ENCODE measurements around the gene PLCL1.
A peak's percentile ranks its signal among the peaks of the same experiment; 100 is the strongest.
"Not testable (repeated sequence)": the region's sequence is repeated elsewhere in the genome, so short reads cannot be mapped to it uniquely, and the experiment has no call there.

Gene PLCL1

GRCh38 chr2:197810016-197810415, 5.6 kb downstream of the PLCL1 start:
- no peak for DNase-seq (ENCODE audit: low read depth in 3 of 3)

GRCh38 chr2:197810491-197810890, 6.1 kb downstream of the PLCL1 start:
- DNase-seq (ENCODE audit: low read depth in 3 of 3) = no peak

- DNase-seq (ENCODE audit: low read depth in 3 of 3) = peak in 1 of 3 donors; percentile 6
Measured at GRCh38 chr2:197813093-197813787, 8.8 kb downstream of the PLCL1 start.

DNA sequence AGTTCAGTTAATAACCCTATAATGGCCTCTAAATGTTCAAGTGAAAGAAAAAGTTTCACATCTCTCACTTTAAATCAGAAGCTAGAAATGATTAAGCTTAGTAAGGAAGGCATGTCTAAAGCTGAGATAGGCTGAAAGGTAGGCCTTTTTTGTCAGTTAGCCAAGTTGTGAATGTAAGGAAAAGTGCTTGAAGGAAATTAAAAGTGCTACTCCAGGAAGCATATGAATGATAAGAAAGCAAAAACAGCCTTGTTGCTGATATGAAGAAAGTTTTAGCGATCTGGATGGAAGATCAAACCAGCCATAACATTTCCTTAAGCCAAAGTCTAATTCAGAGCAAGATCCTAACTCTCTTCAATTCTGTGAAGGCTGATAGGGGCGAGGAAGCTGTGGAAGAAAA, 10.1 kb downstream of the PLCL1 start:
- DNase-seq (ENCODE audit: low read depth in 3 of 3) = no peak

DNA sequence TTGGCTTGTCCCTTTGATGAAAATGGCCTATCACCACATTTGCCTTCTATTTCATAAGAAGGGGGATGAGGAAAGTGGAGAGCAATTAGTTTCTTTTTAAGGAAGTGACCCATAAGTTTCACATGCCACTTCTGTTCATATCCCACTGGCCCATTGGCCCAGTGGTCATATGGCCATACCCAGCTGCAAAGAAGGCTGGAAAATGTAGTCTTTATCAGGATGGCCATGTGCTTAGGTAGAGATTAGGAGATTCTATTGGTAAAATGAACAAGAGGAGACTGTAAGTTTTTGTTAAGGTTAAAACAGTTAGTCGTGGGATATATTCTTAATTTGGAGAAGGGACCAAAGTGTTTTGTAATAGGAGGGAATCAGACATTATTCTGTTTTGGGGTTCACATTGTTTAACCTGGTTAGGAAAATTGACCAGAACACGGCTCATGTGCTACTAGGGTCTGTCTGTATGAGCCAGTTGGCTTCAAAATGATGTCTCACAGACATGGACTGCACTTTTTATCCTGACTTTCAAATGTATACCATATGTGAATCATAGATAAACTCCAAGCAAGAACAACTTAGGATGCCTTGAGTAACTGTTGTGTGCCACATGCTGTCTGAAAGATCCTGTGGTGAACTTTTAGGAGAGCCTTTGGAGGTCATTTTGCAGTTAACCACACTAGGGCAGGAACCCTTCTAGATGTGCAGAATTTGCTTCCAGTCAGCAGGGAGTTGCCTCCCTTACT, 17.3 kb downstream of the PLCL1 start:
- DNase-seq (ENCODE audit: low read depth in 3 of 3) = no peak

DNA sequence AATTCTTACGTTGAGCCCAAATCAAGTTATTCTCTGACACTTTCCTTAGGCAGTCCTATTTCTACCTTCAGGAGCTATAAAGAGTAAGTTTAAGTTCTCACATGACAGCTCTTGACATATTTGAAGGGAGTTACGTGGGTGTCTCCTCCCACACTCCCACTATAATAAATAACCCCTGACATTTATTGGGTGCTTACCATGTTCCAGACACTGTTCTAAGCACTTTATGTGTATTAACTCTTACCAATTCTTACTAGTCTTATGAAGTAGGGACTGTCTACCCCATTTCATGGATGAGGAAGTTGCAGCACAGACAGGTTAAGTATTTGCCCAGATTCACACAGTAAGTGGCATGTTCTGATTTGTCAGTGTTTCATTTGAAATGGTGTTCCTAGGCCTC, 17.9 kb downstream of the PLCL1 start:
- DNase-seq (ENCODE audit: low read depth in 3 of 3) = no peak

- DNase-seq (ENCODE audit: low read depth in 3 of 3) = no peak
Measured at GRCh38 chr2:197827618-197828017, 23.2 kb downstream of the PLCL1 start.

DNA sequence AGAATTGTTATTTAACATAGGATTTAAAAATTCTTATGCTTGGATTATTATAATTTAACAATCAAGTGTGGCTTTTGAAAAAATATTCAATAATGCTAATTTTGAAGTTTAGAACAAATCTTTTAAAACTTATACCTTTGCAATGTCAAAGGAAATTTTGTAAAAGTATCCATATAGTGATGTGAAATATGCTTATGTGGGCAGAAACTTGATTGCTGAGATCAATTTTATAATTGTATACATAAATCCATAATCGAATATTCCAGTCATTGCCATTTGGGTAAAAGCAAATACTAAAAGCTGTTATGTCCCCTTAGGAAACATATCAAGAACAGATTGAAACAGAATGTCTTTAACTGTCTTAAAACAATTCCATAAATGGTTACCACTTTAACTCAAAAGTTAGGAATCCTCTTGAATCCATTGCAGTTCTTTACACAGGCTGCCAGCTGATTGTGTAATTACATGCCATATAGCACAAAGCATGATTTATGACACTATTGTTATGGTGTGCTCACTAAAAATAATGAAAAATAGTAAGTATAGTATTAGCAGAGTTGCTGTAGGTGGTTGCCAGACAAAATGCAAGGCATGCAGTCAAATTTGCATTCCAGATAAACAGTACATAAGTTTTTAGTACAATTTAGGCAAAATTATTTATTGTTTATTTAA, 24.2 kb downstream of the PLCL1 start:
- no peak for DNase-seq (ENCODE audit: low read depth in 3 of 3)

GRCh38 chr2:197834771-197835170, 30.4 kb downstream of the PLCL1 start:
- not testable (repeated sequence) for DNase-seq (ENCODE audit: low read depth in 3 of 3)

DNA sequence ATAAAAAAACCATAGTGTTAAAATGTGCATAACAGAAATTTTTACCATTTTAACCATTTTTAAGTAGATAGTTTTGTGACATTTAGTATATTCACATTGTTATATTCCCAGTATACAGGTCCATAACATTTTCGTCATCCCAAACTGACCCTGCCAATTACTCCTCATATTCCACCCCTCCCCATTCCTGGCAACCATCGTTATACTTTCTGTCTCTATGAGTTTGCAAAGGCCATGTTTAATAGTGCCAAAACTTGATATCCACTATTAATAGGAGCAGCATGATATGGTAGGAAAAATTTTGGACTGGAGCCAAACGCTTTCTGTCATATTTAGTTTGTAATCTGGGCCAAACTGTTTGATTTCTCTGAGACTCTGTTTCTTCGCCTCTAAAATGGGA, 30.9 kb downstream of the PLCL1 start:
- no peak for DNase-seq (ENCODE audit: low read depth in 3 of 3)

GRCh38 chr2:197838036-197838435, 33.6 kb downstream of the PLCL1 start:
- DNase-seq (ENCODE audit: low read depth in 3 of 3) = peak in 1 of 3 donors; percentile 4

- DNase-seq (ENCODE audit: low read depth in 3 of 3) = no peak
Measured at GRCh38 chr2:197838579-197838978, 34.2 kb downstream of the PLCL1 start.

- no peak for DNase-seq (ENCODE audit: low read depth in 3 of 3)
Measured at GRCh38 chr2:197839327-197839726, 34.9 kb downstream of the PLCL1 start.

- no peak for DNase-seq (ENCODE audit: low read depth in 3 of 3)
Measured at GRCh38 chr2:197839856-197840255, 35.5 kb downstream of the PLCL1 start.

- DNase-seq (ENCODE audit: low read depth in 3 of 3) = no peak
Measured at GRCh38 chr2:197846128-197846527, 41.7 kb downstream of the PLCL1 start.

- DNase-seq (ENCODE audit: low read depth in 3 of 3) = no peak
Measured at GRCh38 chr2:197846777-197847176, 42.4 kb downstream of the PLCL1 start.

GRCh38 chr2:197847651-197848401, 43.4 kb downstream of the PLCL1 start:
- DNase-seq (ENCODE audit: low read depth in 3 of 3) = no peak

- no peak for DNase-seq (ENCODE audit: low read depth in 3 of 3)
Measured at GRCh38 chr2:197848602-197849001, 44.2 kb downstream of the PLCL1 start.

DNA sequence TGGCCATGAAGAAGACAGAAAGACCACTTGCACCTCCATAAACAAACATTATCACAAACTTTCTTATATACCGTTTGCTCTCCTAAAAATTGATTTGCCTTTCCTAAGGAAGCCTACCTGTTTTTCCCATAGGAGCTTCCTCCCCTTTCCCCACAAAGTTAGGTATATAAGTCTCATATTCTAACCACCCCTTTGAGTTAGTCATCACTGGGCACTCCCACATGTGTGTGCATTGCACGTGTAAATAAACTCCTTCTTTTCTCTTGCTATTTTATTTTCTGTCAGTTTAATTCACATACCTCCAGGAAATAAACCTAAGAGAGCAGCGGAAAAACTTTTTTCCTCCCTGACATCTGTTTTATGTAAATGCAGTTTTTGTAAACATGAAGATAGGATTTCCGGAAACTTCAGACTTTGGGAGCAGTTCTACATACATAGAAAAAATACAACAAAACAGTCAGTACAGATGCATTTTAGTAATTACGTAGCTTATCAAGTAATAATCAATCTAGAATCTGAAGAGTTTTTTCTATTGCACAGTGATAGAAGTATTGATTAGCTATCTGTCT, 46.6 kb downstream of the PLCL1 start:
- no peak for DNase-seq (ENCODE audit: low read depth in 3 of 3)

GRCh38 chr2:197851451-197851850, 47.1 kb downstream of the PLCL1 start:
- DNase-seq (ENCODE audit: low read depth in 3 of 3) = no peak

DNA sequence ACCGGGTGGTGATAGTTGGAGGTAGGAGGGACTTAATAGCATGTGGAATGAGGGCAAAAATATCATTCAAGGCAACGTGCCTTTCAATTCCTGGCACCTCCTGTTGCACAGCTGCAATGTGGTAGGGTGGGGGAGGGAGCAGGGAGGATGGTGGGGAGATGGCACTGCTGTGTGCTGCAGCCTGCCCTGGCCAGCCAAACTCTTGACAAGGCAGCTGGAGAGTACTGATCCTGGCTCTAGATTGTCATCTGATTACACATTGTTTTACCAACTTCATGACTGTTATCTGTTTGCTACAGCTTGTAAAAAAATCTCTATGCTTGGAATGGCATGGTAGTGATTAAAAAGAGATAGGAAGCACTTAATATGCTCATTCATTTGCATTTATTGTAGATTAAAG, 47.7 kb downstream of the PLCL1 start:
- no peak for DNase-seq (ENCODE audit: low read depth in 3 of 3)

- DNase-seq (ENCODE audit: low read depth in 3 of 3) = no peak
Measured at GRCh38 chr2:197853549-197853948, 49.2 kb downstream of the PLCL1 start.

Data from stimulated activated CD4-positive, alpha-beta T cell treated with anti-CD3 and anti-CD28 coated beads, TNF-alpha, amount 100 ng/mL, for 48 hours (primary cell).